Middle frontal gyrus (tissue), 1 donor: ENCODE measurements around the gene TMCC1.
"Not testable (repeated sequence)": the region's sequence is repeated elsewhere in the genome, so short reads cannot be mapped to it uniquely, and the experiment has no call there.

Experiments
- DNase-seq: peaks from one replicate; pipeline ENCODE4 v3.0.0-alpha.2; 2015; ENCODE audit warnings: low spot score; ENCODE audit errors: extremely low spot score

TMCC1 gene

GRCh38 chr3:129892857-129893580 lies 492 bp downstream of the TMCC1 start:
- no peak for DNase-seq

GRCh38 chr3:129892486-129892856 lies 1.0 kb downstream of the TMCC1 start:
- no peak for DNase-seq

- DNase-seq = no peak
Measured at GRCh38 chr3:129890891-129891290, 2.6 kb downstream of the TMCC1 start.

- no peak for DNase-seq
Measured at GRCh38 chr3:129890125-129890524, 3.4 kb downstream of the TMCC1 start.

- DNase-seq = no peak
Measured at GRCh38 chr3:129888771-129889170, 4.7 kb downstream of the TMCC1 start.

GRCh38 chr3:129881261-129881660 lies 12.2 kb downstream of the TMCC1 start:
- no peak for DNase-seq

GRCh38 chr3:129878355-129878754 lies 15.2 kb downstream of the TMCC1 start:
- no peak for DNase-seq

- DNase-seq = not testable (repeated sequence)
Measured at GRCh38 chr3:129874479-129874878, 19.0 kb downstream of the TMCC1 start.

GRCh38 chr3:129868912-129869311 lies 24.6 kb downstream of the TMCC1 start:
- no peak for DNase-seq

GRCh38 chr3:129867506-129868124 lies 25.9 kb downstream of the TMCC1 start:
- no peak for DNase-seq

GRCh38 chr3:129865806-129866205 lies 27.7 kb downstream of the TMCC1 start:
- no peak for DNase-seq

- DNase-seq = no peak
Measured at GRCh38 chr3:129864519-129864918, 29.0 kb downstream of the TMCC1 start.

GRCh38 chr3:129859272-129859671 lies 34.2 kb downstream of the TMCC1 start:
- DNase-seq = no peak

- DNase-seq = no peak
Measured at GRCh38 chr3:129857899-129858298, 35.6 kb downstream of the TMCC1 start.

GRCh38 chr3:129856790-129857189 lies 36.7 kb downstream of the TMCC1 start:
- DNase-seq = not testable (repeated sequence)

GRCh38 chr3:129855832-129856419 lies 37.6 kb downstream of the TMCC1 start:
- no peak for DNase-seq

- DNase-seq = no peak
Measured at GRCh38 chr3:129855170-129855831, 38.2 kb downstream of the TMCC1 start.

GRCh38 chr3:129854460-129854859 lies 39.1 kb downstream of the TMCC1 start:
- DNase-seq = no peak

GRCh38 chr3:129845956-129846355 lies 47.6 kb downstream of the TMCC1 start:
- no peak for DNase-seq

- no peak for DNase-seq
Measured at GRCh38 chr3:129840707-129841360, 52.7 kb downstream of the TMCC1 start.

- no peak for DNase-seq
Measured at GRCh38 chr3:129838086-129838485, 55.4 kb downstream of the TMCC1 start.
